Erythroblast (primary cell): ENCODE results near the gene RANBP1.

Source experiments
- GATA1 ChIP-seq: IDR thresholded peaks from 2 replicates; pipeline ENCODE4 v1.6.1; 2011; ENCODE audit warnings: low read depth, mild to moderate bottlenecking, control low read depth, low read length, moderate library complexity
- POLR2A ChIP-seq: IDR thresholded peaks from 2 replicates; pipeline ENCODE4 v1.6.1; 2011; ENCODE audit warnings: mild to moderate bottlenecking, low read length

GRCh38 chr22:20154602-20155187 lies 38.8 kb downstream of the RANBP1 start:
- TF ChIP-seq POLR2A, result no peak
- no peak for TF ChIP-seq GATA1
